Measurements from ENCODE around the gene CSF3R.

CSF3R gene

GRCh38 chr1:36528361-36529349, 45.9 kb upstream of the CSF3R start:
- Histone ChIP-seq H3K9me3 (ENCODE audit: severe bottlenecking) (no peaks in the 10 kb centered on the region), H3K27me3 (ENCODE audit: insufficient read depth, poor library complexity, severe bottlenecking) (peaks cover 3% of the 10 kb centered on the region), H3K27ac (ENCODE audit: poor library complexity, severe bottlenecking) (no peak overlapping the region), H3K4me3 (ENCODE audit: severe bottlenecking) (no peak overlapping the region), H3K36me3 (ENCODE audit: low read depth) (no peaks in the 10 kb centered on the region), H3K4me1 (ENCODE audit: insufficient read depth, poor library complexity, severe bottlenecking) (no peaks in the 10 kb centered on the region)
- no peak for DNase-seq (ENCODE audit: low spot score)
- no peak for ATAC-seq (ENCODE audit: low read depth)
- no peak for TF ChIP-seq CTCF (IDR thresholded peaks at IDR 0.05; ENCODE audit: poor library complexity, severe bottlenecking)

DNA sequence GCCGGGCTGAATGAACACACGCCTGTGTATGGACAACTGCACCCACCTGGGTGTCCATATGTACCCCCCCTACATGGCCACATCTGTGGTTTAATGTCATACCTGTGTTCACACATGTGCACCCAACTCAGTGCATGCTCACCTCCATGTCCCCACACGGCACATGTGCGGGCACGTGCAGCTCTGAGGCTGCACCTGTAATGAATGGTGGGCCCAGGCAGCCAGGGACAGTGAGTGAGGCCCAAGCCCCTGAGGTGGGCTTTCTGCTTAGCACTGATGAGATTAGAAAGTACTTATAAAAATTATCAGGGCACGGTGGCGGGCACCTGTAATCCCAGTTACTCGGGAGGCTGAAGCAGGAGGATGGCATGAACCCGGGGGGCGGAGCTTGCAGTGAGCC, 42.5 kb upstream of the CSF3R start:
- Histone ChIP-seq H3K36me3 (ENCODE audit: low read depth) (no peaks in the 10 kb centered on the region), H3K27ac (ENCODE audit: poor library complexity, severe bottlenecking) (no peak overlapping the region), H3K27me3 (ENCODE audit: insufficient read depth, poor library complexity, severe bottlenecking) (no peaks in the 10 kb centered on the region), H3K4me1 (ENCODE audit: insufficient read depth, poor library complexity, severe bottlenecking) (no peaks in the 10 kb centered on the region), H3K9me3 (ENCODE audit: severe bottlenecking) (no peaks in the 10 kb centered on the region), H3K4me3 (ENCODE audit: severe bottlenecking) (no peak overlapping the region)
- ATAC-seq (ENCODE audit: low read depth) = no peak
- no peak for DNase-seq (ENCODE audit: low spot score)
- no peak for TF ChIP-seq CTCF (IDR thresholded peaks at IDR 0.05; ENCODE audit: poor library complexity, severe bottlenecking)

DNA sequence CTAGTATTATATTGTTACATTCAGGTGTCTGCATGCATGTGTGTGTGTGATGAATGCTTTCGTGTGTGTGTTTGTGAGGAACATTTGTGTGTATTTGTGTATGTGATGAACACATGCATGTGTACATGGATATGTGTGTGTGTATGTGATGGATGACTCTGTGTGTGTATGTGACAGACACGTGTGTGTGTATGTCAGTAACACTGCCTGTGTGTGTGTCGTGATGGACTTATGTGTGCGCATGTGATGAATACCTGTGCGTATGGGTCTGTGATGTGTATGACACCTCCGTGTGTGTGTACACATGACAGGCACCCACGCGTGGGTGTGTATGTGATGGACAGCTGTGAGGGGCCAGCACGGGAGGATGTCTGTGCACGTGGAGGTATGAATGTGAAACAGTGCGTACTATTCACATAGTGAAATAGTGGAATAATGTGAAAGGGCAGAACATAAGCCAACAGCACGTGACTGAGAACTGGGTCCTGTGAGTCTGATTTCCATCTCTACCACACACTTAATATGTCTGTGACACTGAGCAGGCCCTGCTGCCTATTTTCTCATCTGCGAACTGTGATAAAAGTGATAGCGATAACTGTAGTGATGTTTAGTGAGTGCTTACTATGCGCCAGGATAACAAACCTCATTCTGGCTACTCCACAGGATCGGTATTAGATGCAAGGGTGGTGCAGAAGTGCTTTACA, 41.8 kb upstream of the CSF3R start:
- ATAC-seq (ENCODE audit: low read depth) (no peak), DNase-seq (ENCODE audit: low spot score) (no peak)
- no peak overlapping the region for H3K27ac ChIP-seq (ENCODE audit: poor library complexity, severe bottlenecking)
- H3K4me3 ChIP-seq (ENCODE audit: severe bottlenecking) = no peak overlapping the region
- H3K27me3 ChIP-seq (ENCODE audit: insufficient read depth, poor library complexity, severe bottlenecking) = no peaks in the 10 kb centered on the region
- no peaks in the 10 kb centered on the region for H3K9me3 ChIP-seq (ENCODE audit: severe bottlenecking)
- no peaks in the 10 kb centered on the region for H3K4me1 ChIP-seq (ENCODE audit: insufficient read depth, poor library complexity, severe bottlenecking)
- no peak for TF ChIP-seq CTCF (IDR thresholded peaks at IDR 0.05; ENCODE audit: poor library complexity, severe bottlenecking)
- H3K36me3 ChIP-seq (ENCODE audit: low read depth) = no peaks in the 10 kb centered on the region

DNA sequence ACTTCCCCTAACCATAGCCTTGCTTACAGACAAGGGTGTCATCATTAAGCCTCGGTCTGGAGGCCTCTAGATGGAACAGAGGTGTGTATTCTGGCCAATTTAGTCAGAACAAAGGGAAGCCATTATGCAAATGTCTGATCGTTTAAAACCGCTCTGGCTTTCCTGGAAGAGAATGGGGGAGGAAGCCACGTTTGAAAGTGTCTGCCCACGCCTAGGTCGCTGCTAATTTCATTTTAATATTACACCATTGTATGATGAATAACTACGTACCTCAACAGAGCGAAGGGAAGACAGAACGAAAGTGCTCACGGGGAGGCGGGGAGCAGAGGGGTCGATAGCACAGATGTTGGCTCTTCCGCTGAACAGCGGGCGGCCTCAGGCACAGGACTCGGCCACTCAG, 41.1 kb upstream of the CSF3R start:
- Histone ChIP-seq H3K9me3 (ENCODE audit: severe bottlenecking) (no peaks in the 10 kb centered on the region), H3K27ac (ENCODE audit: poor library complexity, severe bottlenecking) (no peak overlapping the region), H3K4me3 (ENCODE audit: severe bottlenecking) (no peak overlapping the region), H3K27me3 (ENCODE audit: insufficient read depth, poor library complexity, severe bottlenecking) (no peaks in the 10 kb centered on the region), H3K36me3 (ENCODE audit: low read depth) (no peaks in the 10 kb centered on the region), H3K4me1 (ENCODE audit: insufficient read depth, poor library complexity, severe bottlenecking) (no peaks in the 10 kb centered on the region)
- ATAC-seq (ENCODE audit: low read depth) (no peak), DNase-seq (ENCODE audit: low spot score) (no peak)
- no peak for TF ChIP-seq CTCF (IDR thresholded peaks at IDR 0.05; ENCODE audit: poor library complexity, severe bottlenecking)

DNA sequence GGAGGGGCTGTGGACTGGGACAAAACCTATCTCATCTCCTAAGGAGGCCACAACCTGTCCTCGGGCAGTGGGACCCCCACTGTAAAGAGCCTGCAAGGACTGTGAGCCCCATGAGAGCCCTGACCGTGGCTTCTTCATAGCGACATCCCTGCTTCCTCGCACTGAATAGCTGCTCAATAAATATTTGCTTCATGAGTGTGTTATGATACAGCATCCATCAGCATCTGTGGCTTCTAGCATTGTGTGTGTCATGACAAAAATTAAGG, 40.5 kb upstream of the CSF3R start:
- Histone ChIP-seq H3K27me3 (ENCODE audit: insufficient read depth, poor library complexity, severe bottlenecking) (no peaks in the 10 kb centered on the region), H3K4me1 (ENCODE audit: insufficient read depth, poor library complexity, severe bottlenecking) (no peaks in the 10 kb centered on the region), H3K4me3 (ENCODE audit: severe bottlenecking) (no peak overlapping the region), H3K27ac (ENCODE audit: poor library complexity, severe bottlenecking) (no peak overlapping the region), H3K36me3 (ENCODE audit: low read depth) (no peaks in the 10 kb centered on the region), H3K9me3 (ENCODE audit: severe bottlenecking) (no peaks in the 10 kb centered on the region)
- no peak for DNase-seq (ENCODE audit: low spot score)
- TF ChIP-seq CTCF (IDR thresholded peaks at IDR 0.05; ENCODE audit: poor library complexity, severe bottlenecking) = no peak
- no peak for ATAC-seq (ENCODE audit: low read depth)
